Neural cell (in vitro differentiated cells): ENCODE results near the gene NBEA. TPM values are rescaled to one million over a fixed set of nuclear protein-coding genes. Genes with fewer than 3 reads are reported as not detected.

Experiments used
- H2AFZ ChIP-seq: fragments of 200-600, 300-800 bp; sonication (generic), shearing (Covaris generic); 2 replicates; pipeline ENCODE4 v1.6.0; 2014; ENCODE audit warnings: low read depth, mild to moderate bottlenecking, antibody characterized with exemption, low read length, moderate library complexity
- H3F3A ChIP-seq: fragments of 200-600 bp; shearing (Covaris generic); 2 replicates; pipeline ENCODE4 v1.6.1; 2016; ENCODE audit warnings: mild to moderate bottlenecking, moderate library complexity, mixed read lengths, antibody characterized with exemption, low read length; ENCODE audit not compliant: insufficient read depth, poor library complexity, severe bottlenecking
- H3K27ac ChIP-seq: fragments of 200-600, 300-800 bp; sonication (generic), shearing (Covaris generic); 2 replicates; pipeline ENCODE4 v1.5.1; 2014; ENCODE audit warnings: mild to moderate bottlenecking, low read length, moderate library complexity
- H3K27me3 ChIP-seq: fragments of 300-800, 200-600 bp; sonication (generic), shearing (Covaris generic); 2 replicates; pipeline ENCODE4 v1.6.0; 2014; ENCODE audit warnings: mild to moderate bottlenecking, low read depth, low read length, moderate library complexity; ENCODE audit not compliant: insufficient read depth
- H3K36me3 ChIP-seq: fragments of 300-800, 200-600 bp; sonication (generic), shearing (Covaris generic); 2 replicates; pipeline ENCODE4 v1.5.1; 2014; ENCODE audit warnings: mild to moderate bottlenecking, antibody characterized with exemption, low read length, moderate library complexity; ENCODE audit not compliant: insufficient read depth
- H3K4me2 ChIP-seq: fragments of 300-800, 200-600 bp; sonication (generic), shearing (Covaris generic); 2 replicates; pipeline ENCODE4 v1.6.0; 2014; ENCODE audit warnings: mild to moderate bottlenecking, low read length
- H3K4me3 ChIP-seq: fragments of 300-800, 200-600 bp; sonication (generic), shearing (Covaris generic); 2 replicates; pipeline ENCODE4 v1.5.1; 2014; ENCODE audit warnings: mild to moderate bottlenecking, low read length, moderate library complexity
- H3K79me2 ChIP-seq: fragments of 200-600 bp; shearing (Covaris generic); replicated peaks from 2 replicates; pipeline ENCODE4 v1.6.0; 2014; ENCODE audit warnings: mild to moderate bottlenecking, low read length, moderate library complexity; ENCODE audit not compliant: insufficient read depth
- H3K9ac ChIP-seq: fragments of 300-800, 200-600 bp; sonication (generic), shearing (Covaris generic); 2 replicates; pipeline ENCODE4 v1.6.1; 2016; ENCODE audit warnings: mild to moderate bottlenecking, low read length, mixed read lengths
- H3K9me2 ChIP-seq: fragments of 200-600 bp; shearing (Covaris generic); 2 replicates; pipeline ENCODE4 v1.6.1; 2016; ENCODE audit warnings: mild to moderate bottlenecking, low read length, mixed read lengths; ENCODE audit not compliant: insufficient read depth
- H3K9me3 ChIP-seq: fragments of 200-600, 300-800 bp; sonication (generic), shearing (Covaris generic); 2 replicates; pipeline ENCODE4 v1.6.1; 2016; ENCODE audit warnings: mild to moderate bottlenecking, mixed run types, low read length, moderate library complexity, mixed read lengths
- H4K20me1 ChIP-seq: fragments of 200-600 bp; shearing (Covaris generic); 2 replicates; pipeline ENCODE4 v1.6.1; 2016; ENCODE audit warnings: mild to moderate bottlenecking, mixed run types; ENCODE audit not compliant: insufficient read depth
- CTCF ChIP-seq: fragments of 450-650 bp; IDR thresholded peaks from 2 replicates; pipeline ENCODE4 v1.5.1; 2014; ENCODE audit warnings: antibody characterized with exemption, mild to moderate bottlenecking, moderate library complexity; ENCODE audit not compliant: poor library complexity, severe bottlenecking
- EP300 ChIP-seq: fragments of 450-650 bp; conservative IDR thresholded peaks from 2 replicates; pipeline ENCODE4 v1.6.1; 2014; ENCODE audit warnings: antibody characterized with exemption, mild to moderate bottlenecking, moderate library complexity; ENCODE audit not compliant: poor library complexity, severe bottlenecking
- EZH2 ChIP-seq: fragments of 200-600, 300-800 bp; shearing (Covaris generic), sonication (generic); IDR thresholded peaks from 2 replicates; pipeline ENCODE4 v1.6.1; 2014; ENCODE audit warnings: antibody characterized with exemption, low read length, borderline replicate concordance, mild to moderate bottlenecking; ENCODE audit not compliant: insufficient read depth, poor library complexity, severe bottlenecking
- MXI1 ChIP-seq: fragments of 450-650 bp; conservative IDR thresholded peaks from 2 replicates; pipeline ENCODE4 v1.6.1; 2014; ENCODE audit warnings: antibody characterized with exemption, mild to moderate bottlenecking; ENCODE audit not compliant: poor library complexity, severe bottlenecking
- POLR2AphosphoS5 ChIP-seq: IDR thresholded peaks from 2 replicates; pipeline ENCODE4 v1.6.1; 2012
- RAD21 ChIP-seq: fragments of 450-650 bp; conservative IDR thresholded peaks from 2 replicates; pipeline ENCODE4 v1.6.1; 2014; ENCODE audit warnings: antibody characterized with exemption, mild to moderate bottlenecking, moderate library complexity
- REST ChIP-seq: IDR thresholded peaks from 2 replicates; pipeline ENCODE4 v1.6.1; 2012; ENCODE audit warnings: borderline replicate concordance
- SMC3 ChIP-seq: fragments of 450-650 bp; conservative IDR thresholded peaks from 2 replicates; pipeline ENCODE4 v1.6.1; 2014; ENCODE audit warnings: antibody characterized with exemption, mild to moderate bottlenecking, moderate library complexity; ENCODE audit not compliant: poor library complexity
- TAF1 ChIP-seq: IDR thresholded peaks from 2 replicates; pipeline ENCODE4 v1.6.1; 2012; ENCODE audit warnings: low read depth
- polyA plus RNA-seq: library from polyadenylated mRNA; depleted of rRNA; stranded (reverse); fragments of >200 nt; gene quantifications from 2 replicates; pipeline ENCODE4 v1.2.3, GENCODE V29; 2014

NBEA gene
- polyA plus RNA-seq, 1 donor from 2014 or later = 55.8 TPM

GRCh38 chr13:35278917-35279316 is 336.8 kb downstream of the NBEA start (continued):
- TF ChIP-seq TAF1 (no peak), EZH2 (no peak)

GRCh38 chr13:35279500-35279899 is 337.4 kb downstream of the NBEA start:
- Histone ChIP-seq H3K79me2 (no peaks in the 10 kb centered on the region), H3F3A (no peaks in the 10 kb centered on the region), H3K27me3 (no peaks in the 10 kb centered on the region), H3K4me3 (no peak overlapping the region), H3K27ac (no peak overlapping the region), H4K20me1 (no peaks in the 10 kb centered on the region), H3K36me3 (no peaks in the 10 kb centered on the region), H3K9me2 (no peaks in the 10 kb centered on the region), H2AFZ (no peak overlapping the region), H3K9ac (no peak overlapping the region), H3K4me2 (no peak overlapping the region), H3K9me3 (no peaks in the 10 kb centered on the region)
- TF ChIP-seq EZH2 (no peak), RAD21 (no peak), TAF1 (no peak), POLR2AphosphoS5 (no peak), EP300 (no peak), MXI1 (no peak), SMC3 (no peak), REST (no peak), CTCF (no peak)

- H3F3A ChIP-seq = no peaks in the 10 kb centered on the region
- TF ChIP-seq EP300 = no peak
- TF ChIP-seq POLR2AphosphoS5 = no peak
- TF ChIP-seq RAD21 = no peak
- no peak for TF ChIP-seq CTCF
- TF ChIP-seq TAF1 = no peak
- no peak for TF ChIP-seq SMC3
- TF ChIP-seq MXI1 = no peak
- no peak for TF ChIP-seq REST
- TF ChIP-seq EZH2 = no peak
- no peaks in the 10 kb centered on the region for H3K36me3 ChIP-seq
- no peak overlapping the region for H3K9ac ChIP-seq
- H2AFZ ChIP-seq = no peak overlapping the region
- no peaks in the 10 kb centered on the region for H3K9me3 ChIP-seq
- H3K27ac ChIP-seq = no peak overlapping the region
- no peaks in the 10 kb centered on the region for H3K27me3 ChIP-seq
- no peaks in the 10 kb centered on the region for H3K79me2 ChIP-seq
- no peak overlapping the region for H3K4me2 ChIP-seq
- H3K9me2 ChIP-seq = no peaks in the 10 kb centered on the region
- no peaks in the 10 kb centered on the region for H4K20me1 ChIP-seq
- no peak overlapping the region for H3K4me3 ChIP-seq
Observed at GRCh38 chr13:35283856-35284255, 341.8 kb downstream of the NBEA start.
